Vagina (tissue), 2 donors: ENCODE data around the gene RPTOR.

Experiments used
- CTCF ChIP-seq, 3 experiments: fragments of 450-650 bp in 2 of 3; fragments of 200-600 bp in 1 of 3; sonication (generic) in 1 of 3; IDR thresholded peaks; one replicate each; pipeline ENCODE4 v1.5.1; 2017 to 2019; ENCODE audit warnings: antibody characterized with exemption in 3 of 3, mild to moderate bottlenecking in 2 of 3, moderate library complexity in 2 of 3
- POLR2AphosphoS5 ChIP-seq, 2 donors: sonication (generic); formaldehyde crosslinking; IDR thresholded peaks; one replicate each; pipeline ENCODE4 v1.9.0; 2017; ENCODE audit warnings: antibody characterized with exemption in 2 of 2, mild to moderate bottlenecking in 2 of 2, low read depth in 1 of 2; ENCODE audit not compliant: insufficient read depth in 1 of 2

GRCh38 chr17:80940171-80941123 lies 395.8 kb downstream of the RPTOR start:
- TF ChIP-seq CTCF (IDR thresholded peaks at IDR 0.05) (no peak), POLR2AphosphoS5 (IDR thresholded peaks at IDR 0.05; ENCODE audit: insufficient read depth in 1 of 2, low read depth in 1 of 2) (no peak)
